Esophagus (tissue), 2 donors: ENCODE results near the gene RPL31. TPM values are rescaled to one million over a fixed set of nuclear protein-coding genes. Genes with fewer than 3 reads are reported as not detected.

ENCODE experiments used
- H3K27ac ChIP-seq, 2 donors: one replicate each; pipeline ENCODE4 v1.5.1; 2013; ENCODE audit warnings: low read depth in 2 of 2, mild to moderate bottlenecking in 2 of 2, inconsistent platforms in 1 of 2, low read length in 1 of 2, moderate library complexity in 1 of 2
- H3K27me3 ChIP-seq, 2 donors: one replicate each; pipeline ENCODE4 v1.6.1; 2013; ENCODE audit warnings: low read length in 2 of 2, control low read depth in 1 of 2, mild to moderate bottlenecking in 1 of 2; ENCODE audit not compliant: insufficient read depth in 2 of 2, control insufficient read depth in 1 of 2
- H3K36me3 ChIP-seq, 2 donors: one replicate each; pipeline ENCODE4 v1.6.1; 2013; ENCODE audit warnings: low read length in 1 of 2; ENCODE audit not compliant: control insufficient read depth in 2 of 2, insufficient read depth in 2 of 2
- H3K4me1 ChIP-seq, 2 donors: one replicate each; pipeline ENCODE4 v1.6.1; 2013; ENCODE audit warnings: low read length in 1 of 2; ENCODE audit not compliant: control insufficient read depth in 2 of 2, insufficient read depth in 2 of 2
- H3K4me3 ChIP-seq, 2 donors: one replicate each; pipeline ENCODE4 v1.5.1; 2013; ENCODE audit warnings: low read length in 2 of 2, mild to moderate bottlenecking in 2 of 2, low read depth in 1 of 2, moderate library complexity in 1 of 2
- H3K9me3 ChIP-seq, 2 donors: one replicate each; pipeline ENCODE4 v1.6.1; 2013; ENCODE audit warnings: mild to moderate bottlenecking in 2 of 2, low read depth in 1 of 2, low read length in 1 of 2, moderate library complexity in 1 of 2; ENCODE audit not compliant: control insufficient read depth in 2 of 2, insufficient read depth in 1 of 2
- WGBS, 2 donors: extraction: QIAGEN DNeasy Blood & Tissue Kit; methylation state at CpG; one replicate each; pipeline ENCODE4 v1.1.7; 2013; 5-methylcytosine and 5-hydroxymethylcytosine counted together
- polyA plus RNA-seq, 2 donors: library from polyadenylated mRNA; stranded (reverse); fragments of 200-250 nt; gene quantifications; one replicate each; pipeline ENCODE4 v1.2.3, GENCODE V29; 2013
- donor health status: healthy with polysubstance abuse.
- donor health status: Bipolar disorder and iron deficiency.

RPL31 gene
- polyA plus RNA-seq, 2 donors: 5,749 to 6,812 TPM

DNA sequence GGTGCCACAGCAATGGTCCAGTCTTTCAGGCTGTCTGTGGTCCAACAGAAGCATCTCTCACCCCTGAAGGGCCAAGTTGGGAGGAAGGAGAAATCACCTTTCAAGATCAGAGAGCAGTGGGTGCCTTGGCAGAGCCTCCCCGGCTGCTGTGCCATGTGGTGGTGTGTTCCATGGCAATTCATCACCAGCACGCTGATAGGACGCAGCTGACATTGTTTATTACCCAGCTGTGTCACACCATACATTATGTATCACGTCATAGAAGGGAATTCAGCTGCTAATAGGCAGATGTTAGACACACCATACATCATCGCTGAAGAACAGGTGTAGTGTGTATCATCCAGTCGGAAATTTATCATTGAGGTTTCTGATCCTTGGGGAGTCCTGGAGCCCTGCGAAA lies 29.6 kb upstream of the RPL31 start:
- WGBS, 2 donors: 86 to 90% methylated on average over 7 of the region's 7 CpGs
- no peaks in the 10 kb centered on the region for H3K9me3 ChIP-seq
- no peak overlapping the region for H3K27ac ChIP-seq
- no peak overlapping the region for H3K4me3 ChIP-seq
- H3K4me1 ChIP-seq: no peaks in the 10 kb centered on the region
- peaks cover 0 to 51% of the 10 kb centered on the region in 2 donors for H3K36me3 ChIP-seq
- H3K27me3 ChIP-seq: no peaks in the 10 kb centered on the region

DNA sequence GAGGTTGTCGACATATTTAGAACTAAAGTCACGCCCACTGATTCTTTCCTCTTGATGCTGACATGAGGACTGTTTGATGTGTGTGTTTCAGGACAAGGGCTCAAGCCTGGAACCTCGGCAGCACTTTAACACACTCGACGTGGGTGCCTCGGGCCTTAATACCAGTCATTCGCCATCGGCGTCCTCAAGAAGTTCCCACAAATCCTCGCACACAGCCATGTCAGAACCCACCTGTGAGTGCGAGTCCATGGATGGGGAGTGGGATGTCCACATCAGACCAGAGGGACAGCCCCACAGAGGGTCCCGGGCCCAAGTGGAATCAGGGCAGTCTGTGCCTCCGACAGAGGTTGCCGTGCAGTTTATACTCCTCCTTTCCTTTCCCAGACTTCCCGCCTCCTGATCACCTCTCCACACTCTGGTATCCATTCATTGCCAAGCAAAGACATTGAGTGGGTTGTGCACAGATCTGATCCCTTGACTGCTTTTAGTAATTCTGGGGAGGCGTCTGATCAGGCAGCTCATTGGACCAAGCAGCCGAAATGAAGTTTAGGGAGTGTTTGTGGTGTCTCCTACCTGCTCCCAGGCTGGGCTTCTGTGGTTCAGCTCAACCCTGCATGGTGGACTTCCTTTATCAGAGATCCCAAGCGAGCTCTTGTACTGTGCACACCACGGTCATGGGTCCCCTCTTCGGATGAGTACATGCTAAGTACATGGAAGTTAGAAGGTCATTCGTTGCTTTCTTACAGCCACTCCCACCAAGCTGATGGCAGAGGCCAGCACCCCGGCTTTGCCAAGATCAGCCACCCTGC lies 27.2 kb upstream of the RPL31 start:
- H3K4me3 ChIP-seq: no peak overlapping the region
- H3K27me3 ChIP-seq: no peaks in the 10 kb centered on the region
- no peaks in the 10 kb centered on the region for H3K4me1 ChIP-seq
- no peak overlapping the region for H3K27ac ChIP-seq
- H3K9me3 ChIP-seq: no peaks in the 10 kb centered on the region
- H3K36me3 ChIP-seq: peaks cover 0 to 47% of the 10 kb centered on the region in 2 donors
- 93 to 94% methylated on average over 22 of the region's 22 CpGs for WGBS, 2 donors

- Histone ChIP-seq H3K4me1 (no peaks in the 10 kb centered on the region), H3K4me3 (no peak overlapping the region), H3K27me3 (no peaks in the 10 kb centered on the region), H3K36me3 (peaks cover 0 to 45% of the 10 kb centered on the region in 2 donors), H3K27ac (no peak overlapping the region), H3K9me3 (no peaks in the 10 kb centered on the region)
- WGBS, 2 donors: 94 to 97% methylated on average over 7 of the region's 7 CpGs
These were observed 26.6 kb upstream of the RPL31 start for GRCh38 chr2:100975521-100975785.

GRCh38 chr2:100976061-100976460 lies 26.0 kb upstream of the RPL31 start:
- H3K9me3 ChIP-seq: no peaks in the 10 kb centered on the region
- no peak overlapping the region for H3K27ac ChIP-seq
- H3K4me3 ChIP-seq: no peak overlapping the region
- H3K36me3 ChIP-seq: peaks cover 4 to 40% of the 10 kb centered on the region in 2 donors
- H3K27me3 ChIP-seq: no peaks in the 10 kb centered on the region
- H3K4me1 ChIP-seq: no peaks in the 10 kb centered on the region
- WGBS, 2 donors: 88 to 89% methylated on average over 6 of the region's 6 CpGs

GRCh38 chr2:100976645-100977391 lies 25.3 kb upstream of the RPL31 start:
- H3K36me3 ChIP-seq: peaks cover 4 to 39% of the 10 kb centered on the region in 2 donors
- H3K9me3 ChIP-seq: no peaks in the 10 kb centered on the region
- WGBS, 2 donors: 80 to 82% methylated on average over 19 of the region's 19 CpGs
- H3K27me3 ChIP-seq: no peaks in the 10 kb centered on the region
- no peaks in the 10 kb centered on the region for H3K4me1 ChIP-seq
- H3K27ac ChIP-seq: no peak overlapping the region
- H3K4me3 ChIP-seq: no peak overlapping the region

GRCh38 chr2:100977511-100977910 lies 24.6 kb upstream of the RPL31 start:
- no peak overlapping the region for H3K27ac ChIP-seq
- no peaks in the 10 kb centered on the region for H3K9me3 ChIP-seq
- no peaks in the 10 kb centered on the region for H3K4me1 ChIP-seq
- H3K4me3 ChIP-seq: no peak overlapping the region
- WGBS, 2 donors: 90 to 93% methylated on average over 12 of the region's 12 CpGs
- H3K27me3 ChIP-seq: no peaks in the 10 kb centered on the region
- H3K36me3 ChIP-seq: peaks cover 4 to 42% of the 10 kb centered on the region in 2 donors

GRCh38 chr2:100978582-100979191 lies 23.4 kb upstream of the RPL31 start:
- no peak overlapping the region for H3K4me3 ChIP-seq
- peaks cover 4 to 38% of the 10 kb centered on the region in 2 donors for H3K36me3 ChIP-seq
- 67 to 75% methylated on average over 16 of the region's 16 CpGs for WGBS, 2 donors
- H3K27me3 ChIP-seq: no peaks in the 10 kb centered on the region
- H3K27ac ChIP-seq: peak overlapping the region in 1 of 2 donors; percentile 50
- no peaks in the 10 kb centered on the region for H3K4me1 ChIP-seq
- no peaks in the 10 kb centered on the region for H3K9me3 ChIP-seq

DNA sequence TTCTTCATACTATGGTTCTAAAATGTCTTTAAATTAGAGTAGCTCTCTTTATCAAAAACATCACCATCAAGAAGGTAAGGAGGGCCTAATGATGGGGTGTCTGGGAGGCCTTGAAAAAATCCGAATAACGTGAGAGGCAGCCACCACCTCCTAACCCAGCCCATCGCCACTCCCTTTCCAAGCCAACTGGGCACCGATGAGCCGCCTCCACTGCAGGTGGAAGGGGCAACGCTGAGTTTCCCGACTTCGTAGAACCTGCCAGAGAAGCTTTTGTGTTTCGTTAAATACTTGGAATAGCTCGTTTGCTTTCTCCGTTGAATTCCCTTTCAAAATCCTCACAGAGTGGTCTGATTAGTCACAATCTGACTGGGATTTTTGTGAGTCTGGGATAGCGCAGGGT lies 22.0 kb upstream of the RPL31 start:
- WGBS, 2 donors: 92 to 93% methylated on average over 12 of the region's 12 CpGs
- Histone ChIP-seq H3K27me3 (no peaks in the 10 kb centered on the region), H3K36me3 (peaks cover 4 to 32% of the 10 kb centered on the region in 2 donors), H3K27ac (no peak overlapping the region), H3K9me3 (no peaks in the 10 kb centered on the region), H3K4me1 (no peaks in the 10 kb centered on the region), H3K4me3 (no peak overlapping the region)

DNA sequence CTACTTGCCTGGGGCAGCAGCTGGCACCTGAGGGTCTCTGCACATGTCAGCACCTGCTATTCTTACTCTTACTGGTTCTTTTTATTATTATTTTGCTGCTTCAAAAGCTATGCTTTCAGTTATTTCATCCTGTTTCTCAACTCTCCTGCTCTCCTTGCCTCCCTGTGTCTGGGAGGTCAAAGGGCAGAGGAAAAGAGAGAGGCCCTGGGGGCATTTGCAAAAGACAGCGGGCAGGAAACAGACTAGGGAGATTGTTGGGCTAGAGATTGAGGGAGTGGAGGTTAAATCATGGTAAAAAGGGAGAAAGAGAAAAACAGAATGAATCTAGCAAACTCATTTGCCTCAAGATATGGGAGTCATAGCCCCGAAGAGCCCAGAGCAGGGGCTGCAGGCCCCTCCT lies 21.1 kb upstream of the RPL31 start:
- no peak overlapping the region for H3K4me3 ChIP-seq
- 73 to 83% methylated on average over 2 of the region's 2 CpGs for WGBS, 2 donors
- no peaks in the 10 kb centered on the region for H3K9me3 ChIP-seq
- H3K27me3 ChIP-seq: no peaks in the 10 kb centered on the region
- H3K4me1 ChIP-seq: no peaks in the 10 kb centered on the region
- peaks cover 4 to 28% of the 10 kb centered on the region in 2 donors for H3K36me3 ChIP-seq
- no peak overlapping the region for H3K27ac ChIP-seq
